HEK293T (cell line): ENCODE data around the gene ELAC2.
"Not testable (repeated sequence)": the region's sequence is repeated elsewhere in the genome, so short reads cannot be mapped to it uniquely, and the experiment has no call there.

Source experiments
- CTCF ChIA-PET: fragments of 350-600 bp; formaldehyde crosslinking; extraction: SDS; loops from one replicate; lab custom pipeline; 2021; ENCODE audit warnings: antibody characterized with exemption, inconsistent platforms; lab: Yijun Ruan, JAX
- POLR2A ChIA-PET: fragments of 350-600 bp; formaldehyde crosslinking; extraction: SDS; loops from one replicate; lab custom pipeline; 2020; ENCODE audit warnings: antibody characterized with exemption, inconsistent platforms; lab: Yijun Ruan, JAX
- DNase-seq: peaks from one replicate; pipeline ENCODE4 v3.0.0; 2012; ENCODE audit warnings: mixed read lengths; ENCODE audit errors: extremely low spot score
- ARNT ChIP-seq: fragments of 450-650 bp; IDR thresholded peaks from 2 replicates; pipeline ENCODE4 v1.6.1; 2017; ENCODE audit warnings: mild to moderate bottlenecking
- BHLHE40 ChIP-seq: fragments of 450-650 bp; IDR thresholded peaks from 2 replicates; pipeline ENCODE4 v1.6.1; 2016; ENCODE audit warnings: mild to moderate bottlenecking, moderate library complexity, borderline replicate concordance
- CTBP1 ChIP-seq: fragments of 450-650 bp; IDR thresholded peaks from 2 replicates; pipeline ENCODE4 v1.6.1; 2016; ENCODE audit warnings: borderline replicate concordance
- ELF4 ChIP-seq: fragments of 450-650 bp; IDR thresholded peaks from 2 replicates; pipeline ENCODE4 v1.6.1; 2017; ENCODE audit warnings: antibody characterized with exemption
- FOXA1 ChIP-seq: fragments of 450-650 bp; IDR thresholded peaks from 2 replicates; pipeline ENCODE4 v1.6.1; 2016; ENCODE audit warnings: mild to moderate bottlenecking
- FOXK2 ChIP-seq: fragments of 450-650 bp; IDR thresholded peaks from 2 replicates; pipeline ENCODE4 v1.6.1; 2016; ENCODE audit warnings: mild to moderate bottlenecking
- FOXM1 ChIP-seq: fragments of 450-650 bp; IDR thresholded peaks from 2 replicates; pipeline ENCODE4 v1.6.1; 2017; ENCODE audit warnings: mild to moderate bottlenecking, borderline replicate concordance
- HDGF ChIP-seq: fragments of 450-650 bp; IDR thresholded peaks from 2 replicates; pipeline ENCODE4 v1.6.1; 2017; ENCODE audit warnings: antibody characterized with exemption, borderline replicate concordance
- L3MBTL2 ChIP-seq: fragments of 450-650 bp; conservative IDR thresholded peaks from 2 replicates; pipeline ENCODE4 v1.6.1; 2016; ENCODE audit warnings: mild to moderate bottlenecking
- LEF1 ChIP-seq: fragments of 450-650 bp; IDR thresholded peaks from 2 replicates; pipeline ENCODE4 v1.6.1; 2017; ENCODE audit warnings: mild to moderate bottlenecking, borderline replicate concordance
- NFRKB ChIP-seq: fragments of 450-650 bp; IDR thresholded peaks from 2 replicates; pipeline ENCODE4 v1.6.1; 2016; ENCODE audit warnings: mild to moderate bottlenecking, moderate library complexity
- PKNOX1 ChIP-seq: fragments of 450-650 bp; IDR thresholded peaks from 2 replicates; pipeline ENCODE4 v1.6.1; 2016
- SP1 ChIP-seq: fragments of 450-650 bp; IDR thresholded peaks from 2 replicates; pipeline ENCODE4 v1.6.1; 2017
- SUZ12 ChIP-seq: fragments of 450-650 bp; IDR thresholded peaks from 2 replicates; pipeline ENCODE4 v1.6.1; 2016; ENCODE audit warnings: mild to moderate bottlenecking
- TARDBP ChIP-seq: fragments of 450-650 bp; IDR thresholded peaks from 2 replicates; pipeline ENCODE4 v1.6.1; 2016
- ZNF384 ChIP-seq: fragments of 450-650 bp; IDR thresholded peaks from 2 replicates; pipeline ENCODE4 v1.6.1; 2016

ELAC2 gene

GRCh38 chr17:12983991-12984884, 33.6 kb downstream of the ELAC2 start:
- ChIA-PET CTCF (no interaction called here), POLR2A (no interaction called here)
- DNase-seq: no peak
- TF ChIP-seq PKNOX1 (no peak), BHLHE40 (no peak), ARNT (no peak), SP1 (no peak), NFRKB (no peak), ZNF384 (no peak), FOXM1 (no peak), LEF1 (no peak), HDGF (no peak), FOXK2 (no peak), ELF4 (no peak), TARDBP (no peak)

- DNase-seq: no peak
- TF ChIP-seq BHLHE40 (no peak), LEF1 (no peak), ELF4 (no peak), FOXM1 (no peak), HDGF (no peak), PKNOX1 (no peak), ZNF384 (no peak), NFRKB (no peak), L3MBTL2 (no peak), CTBP1 (no peak), SP1 (no peak)
- POLR2A ChIA-PET: no interaction called here
- CTCF ChIA-PET: no interaction called here
These were observed 35.6 kb downstream of the ELAC2 start for GRCh38 chr17:12982224-12982623.

GRCh38 chr17:12979826-12980500, 37.9 kb downstream of the ELAC2 start:
- no peak for TF ChIP-seq L3MBTL2
- ChIA-PET POLR2A (no interaction called here), CTCF (no interaction called here)
- DNase-seq: no peak

GRCh38 chr17:12979246-12979645, 38.6 kb downstream of the ELAC2 start:
- ChIA-PET CTCF (no interaction called here), POLR2A (no interaction called here)
- TF ChIP-seq PKNOX1 (no peak), L3MBTL2 (no peak), FOXK2 (no peak), BHLHE40 (no peak), ARNT (no peak), FOXM1 (no peak), TARDBP (no peak), HDGF (no peak), ELF4 (no peak), SP1 (no peak), NFRKB (no peak), ZNF384 (no peak), LEF1 (no peak), CTBP1 (no peak), FOXA1 (no peak)
- no peak for DNase-seq

GRCh38 chr17:12978787-12979186, 39.0 kb downstream of the ELAC2 start:
- DNase-seq, CTCF ChIA-PET, POLR2A ChIA-PET: not testable (repeated sequence)

GRCh38 chr17:12977008-12977751, 40.6 kb downstream of the ELAC2 start:
- POLR2A ChIA-PET: no interaction called here
- TF ChIP-seq CTBP1: no peak
- TF ChIP-seq LEF1: no peak
- no peak for TF ChIP-seq L3MBTL2
- TF ChIP-seq ELF4: no peak
- TF ChIP-seq ARNT: no peak
- no peak for TF ChIP-seq PKNOX1
- no peak for TF ChIP-seq FOXK2
- TF ChIP-seq FOXM1: no peak
- no peak for TF ChIP-seq TARDBP
- no peak for TF ChIP-seq HDGF
- TF ChIP-seq SUZ12: no peak
- TF ChIP-seq NFRKB: no peak
- no peak for TF ChIP-seq SP1
- no peak for TF ChIP-seq FOXA1
- no peak for TF ChIP-seq ZNF384
- no peak for TF ChIP-seq BHLHE40
- CTCF ChIA-PET: no interaction called here
- DNase-seq: no peak
